Kidney glomerular epithelial cell (primary cell): Measurements from ENCODE around the gene SMPD4.
"Not testable (repeated sequence)": the region's sequence is repeated elsewhere in the genome, so short reads cannot be mapped to it uniquely, and the experiment has no call there.

Experiments
- DNase-seq: peaks from one replicate; lab custom pipeline; 2025; lab: John Stamatoyannopoulos, UW

The SMPD4 gene

GRCh38 chr2:130141645-130142370 lies 39.6 kb downstream of the SMPD4 start:
- DNase-seq: not testable (repeated sequence)

DNA sequence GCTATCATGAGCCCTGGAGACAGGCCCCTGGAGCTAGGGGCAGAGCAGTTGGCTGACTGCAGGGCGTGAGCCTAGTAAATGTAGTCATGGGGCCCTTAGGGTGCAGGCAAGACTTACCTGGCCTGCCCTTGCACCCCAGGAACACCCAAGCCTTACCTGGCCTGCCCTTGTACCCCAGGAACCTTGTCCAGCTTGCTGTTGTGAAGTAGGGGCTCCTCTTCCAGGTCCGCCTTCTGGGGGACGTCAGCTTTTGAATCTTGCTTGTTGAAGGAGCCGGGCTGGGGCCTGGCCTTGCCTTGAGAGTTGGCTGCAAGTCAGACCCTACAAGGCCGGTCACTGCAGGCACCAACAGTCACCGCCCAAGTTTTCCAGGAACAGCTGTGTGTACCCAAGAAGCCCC lies 40.4 kb downstream of the SMPD4 start:
- DNase-seq: not testable (repeated sequence)

DNA sequence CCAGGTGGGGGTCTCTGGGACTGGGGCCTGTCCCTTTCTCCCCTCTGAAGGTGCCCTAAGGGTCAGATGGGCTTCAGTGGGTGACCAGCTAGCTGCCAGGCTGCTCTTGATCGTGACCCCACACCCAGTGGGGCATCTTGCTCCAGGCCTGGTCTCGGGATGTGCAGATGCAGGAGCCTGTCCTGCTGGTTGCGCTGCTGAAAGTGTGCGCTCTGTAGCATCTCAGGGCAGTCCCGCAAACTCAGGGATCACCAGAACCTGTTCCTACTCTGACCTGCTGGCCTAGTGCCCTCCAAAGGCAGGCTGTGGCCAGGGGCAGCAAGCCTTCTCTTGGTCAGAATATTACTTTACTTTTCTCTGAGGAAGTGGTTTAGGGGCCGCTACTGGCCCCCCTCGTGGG lies 40.9 kb downstream of the SMPD4 start:
- not testable (repeated sequence) for DNase-seq

- DNase-seq: not testable (repeated sequence)
Measured at GRCh38 chr2:130139331-130140280, 41.8 kb downstream of the SMPD4 start.

DNA sequence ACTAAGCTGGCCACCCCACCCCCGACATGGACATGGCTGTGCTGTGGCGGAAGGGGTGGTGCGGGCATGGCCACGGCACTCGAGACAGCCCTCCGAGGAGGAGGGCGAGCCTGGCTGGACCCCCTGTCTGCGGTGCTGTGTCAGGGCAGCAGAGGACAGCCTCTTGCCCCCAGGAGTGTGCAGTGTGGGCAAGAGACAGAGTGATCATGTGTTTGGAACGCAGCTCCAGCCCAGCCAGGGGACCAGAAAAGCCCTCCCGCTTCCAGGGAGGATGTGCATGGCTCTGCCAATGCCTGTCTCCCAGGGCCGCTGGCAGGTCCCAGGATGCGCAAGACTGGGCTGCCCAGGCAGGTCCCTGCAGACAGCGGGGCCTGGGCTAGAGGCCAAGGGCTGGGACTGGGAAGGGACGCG lies 42.6 kb downstream of the SMPD4 start:
- not testable (repeated sequence) for DNase-seq

DNA sequence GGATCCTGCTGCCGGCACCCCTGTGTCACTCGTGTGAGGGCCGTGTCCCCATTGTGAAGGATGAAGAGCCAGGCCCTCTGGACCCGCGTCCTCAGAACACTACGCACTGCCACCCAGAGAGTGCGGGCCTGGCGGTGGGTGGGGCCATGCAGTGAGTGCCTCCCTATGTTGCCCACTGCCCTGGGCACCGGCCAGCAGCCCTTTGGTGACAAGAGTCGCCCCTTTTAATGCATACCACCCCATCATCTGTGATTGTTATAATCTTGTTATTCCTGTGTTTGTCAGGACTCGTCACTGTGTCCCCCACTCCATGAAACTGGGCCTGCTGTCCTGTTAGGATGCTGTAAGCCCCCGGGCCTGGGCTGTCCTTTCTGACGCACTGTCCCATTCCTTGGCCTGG lies 43.1 kb downstream of the SMPD4 start:
- not testable (repeated sequence) for DNase-seq

GRCh38 chr2:130137118-130137517 lies 44.3 kb downstream of the SMPD4 start:
- not testable (repeated sequence) for DNase-seq

- DNase-seq: not testable (repeated sequence)
Measured at GRCh38 chr2:130136546-130136945, 44.9 kb downstream of the SMPD4 start.

GRCh38 chr2:130135692-130136541 lies 45.5 kb downstream of the SMPD4 start:
- DNase-seq: no peak

DNA sequence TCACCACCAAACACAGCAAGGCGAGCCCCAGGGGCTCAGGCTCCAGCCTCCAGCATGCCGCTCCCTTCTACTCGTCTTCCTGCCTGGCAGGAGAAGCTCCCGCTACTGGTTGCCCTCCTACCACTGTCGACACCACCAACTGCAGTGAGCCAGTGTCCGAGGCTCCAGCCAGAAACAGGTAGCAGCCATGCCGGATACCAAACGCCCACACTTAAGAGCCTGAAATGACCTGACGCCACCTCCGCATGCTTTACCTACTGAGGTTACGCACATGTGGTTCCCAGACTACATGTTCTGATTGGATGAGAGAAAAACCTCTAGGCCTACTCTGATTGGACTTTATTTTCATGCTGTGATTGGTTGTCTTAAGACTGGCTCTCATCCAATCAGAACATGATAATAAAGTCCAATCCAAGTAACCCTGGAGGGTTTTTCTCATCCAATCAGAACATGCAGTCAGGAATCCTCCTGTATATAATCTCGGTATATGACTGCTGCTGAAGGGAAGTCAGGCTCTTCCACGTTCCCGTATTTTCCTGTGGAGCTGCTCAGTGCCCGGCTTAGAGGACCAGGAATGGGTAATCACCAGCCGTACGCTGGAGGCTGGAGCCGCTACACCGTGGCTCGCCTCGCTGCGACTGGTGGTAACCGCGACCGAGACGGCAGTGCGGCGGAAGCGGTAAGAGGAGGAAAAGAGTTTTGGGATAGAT lies 52.1 kb downstream of the SMPD4 start, which contains the start of gene POTEF:
Gene POTEF (minus strand): TSS at position 103 of the 710 bp plus-strand sequence. CDS start 8,707 bp downstream, outside the sequence.
- DNase-seq: not testable (repeated sequence)

- DNase-seq: not testable (repeated sequence)
Measured at GRCh38 chr2:130128464-130128863, 52.9 kb downstream of the SMPD4 start.

GRCh38 chr2:130127726-130128125 lies 53.7 kb downstream of the SMPD4 start:
- DNase-seq: not testable (repeated sequence)

DNA sequence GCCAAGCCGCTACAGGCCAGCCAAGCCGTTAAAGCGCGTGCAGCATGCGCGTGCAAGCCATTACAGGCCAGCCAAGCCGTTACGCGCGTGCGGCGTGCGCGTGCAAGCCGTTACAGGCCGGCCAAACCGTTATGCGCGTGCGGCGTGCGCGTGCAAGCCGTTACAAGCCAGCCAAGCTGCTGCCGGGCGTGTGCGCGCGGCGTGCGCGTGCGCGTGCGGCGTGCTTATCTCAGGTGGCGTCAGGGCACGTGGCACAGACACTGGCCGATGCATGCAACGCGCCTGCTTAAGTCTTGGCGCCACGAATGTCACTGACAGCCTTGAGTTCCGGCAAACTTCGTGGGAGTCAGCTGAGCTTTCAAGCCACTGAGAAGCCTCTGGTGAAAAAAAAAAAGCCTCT lies 60.5 kb downstream of the SMPD4 start:
- not testable (repeated sequence) for DNase-seq

- DNase-seq: not testable (repeated sequence)
Measured at GRCh38 chr2:130102597-130103363, 78.6 kb downstream of the SMPD4 start.
